Loucy (cell line): ENCODE data around the gene TF.

Experiments used
- CTCF ChIP-seq: fragments of 200-600 bp; sonication (generic); conservative IDR thresholded peaks from 2 replicates; pipeline ENCODE4 v1.5.1; 2014; ENCODE audit warnings: mild to moderate bottlenecking, antibody characterized with exemption, low read length
- EZH2phosphoT487 ChIP-seq: fragments of 200-600 bp; IDR thresholded peaks from 2 replicates; pipeline ENCODE4 v1.6.1; 2018; ENCODE audit warnings: antibody characterized with exemption, mild to moderate bottlenecking, moderate library complexity, borderline replicate concordance

DNA sequence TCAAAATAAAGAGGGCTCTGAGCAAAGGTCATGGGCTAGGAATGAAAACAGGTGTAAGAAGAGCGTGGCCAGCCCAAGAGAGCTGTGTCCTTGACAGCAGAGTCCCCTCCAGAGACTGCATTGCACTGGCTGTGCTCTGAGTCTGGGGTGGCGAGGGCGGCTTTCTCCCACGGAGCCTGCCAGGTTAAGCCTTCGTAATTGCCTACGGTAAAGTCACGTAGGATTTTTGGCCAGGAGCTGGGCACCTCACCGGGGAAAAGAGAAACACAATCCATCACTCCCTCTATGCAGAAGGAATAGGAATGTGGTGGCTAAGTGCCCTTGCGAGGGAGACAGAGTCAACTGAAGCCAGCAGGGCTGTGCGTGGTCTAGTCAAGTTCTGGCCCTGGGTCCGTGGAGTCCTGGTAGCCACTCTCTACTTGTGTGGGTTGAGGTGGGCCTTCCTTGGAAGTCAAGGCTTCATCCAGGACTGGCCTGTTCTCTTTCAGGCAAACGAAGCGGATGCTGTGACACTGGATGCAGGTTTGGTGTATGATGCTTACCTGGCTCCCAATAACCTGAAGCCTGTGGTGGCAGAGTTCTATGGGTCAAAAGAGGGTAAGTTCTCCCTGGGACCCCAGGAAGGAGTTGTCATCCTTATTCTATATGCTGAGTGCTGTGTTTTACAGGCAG is 7.0 kb downstream of the TF start:
- TF ChIP-seq CTCF, result no peak
- TF ChIP-seq EZH2phosphoT487, result no peak
